Endothelial cell of umbilical vein (primary cell): ENCODE measurements around the gene RGP1. TPM values are rescaled to one million over a fixed set of nuclear protein-coding genes. Genes with fewer than 3 reads are reported as not detected.

Source experiments
- BruUV-seq: library from RNA; stranded (reverse); fragments of 400-500 nt; replicated peaks from 2 replicates; lab custom pipeline; 2021; lab: Mats Ljungman, UMichigan
- CTCF ChIA-PET: fragments of 300-600, 350-600 bp; sonication (Branson Sonifier 250); formaldehyde crosslinking; loops from one replicate; lab custom pipeline; 2021; ENCODE audit warnings: antibody characterized with exemption, inconsistent platforms; lab: Charles Lee
- POLR2A ChIA-PET: fragments of 300-600, 350-600 bp; sonication (Branson Sonifier 250); formaldehyde crosslinking; loops from one replicate; lab custom pipeline; 2021; ENCODE audit warnings: antibody characterized with exemption, inconsistent platforms; lab: Charles Lee
- DNase-seq: peaks from one replicate; pipeline ENCODE4 v3.0.0-alpha.2; 2011; ENCODE audit warnings: low read depth, low spot score
- FAIRE-seq: peaks from 2 replicates; lab custom pipeline; 2011; peaks lifted over from hg19 to GRCh38; lab: Jason Lieb, UNC
- H2AFZ ChIP-seq: 2 replicates; pipeline ENCODE4 v1.6.0; 2012; ENCODE audit warnings: low read depth, low read length, control low read depth, inconsistent platforms
- H3K27ac ChIP-seq: 2 replicates; pipeline ENCODE4 v1.5.1; 2011; ENCODE audit warnings: low read depth, mild to moderate bottlenecking, control low read depth, low read length, moderate library complexity; ENCODE audit not compliant: insufficient read depth
- H3K27me3 ChIP-seq, 2 experiments: 2 replicates each; pipeline versions ENCODE4 v1.6.0 to v1.6.1; 2011; ENCODE audit warnings: low read length in 2 of 2, mixed read lengths in 1 of 2; ENCODE audit not compliant: control insufficient read depth in 2 of 2, insufficient read depth in 2 of 2
- H3K36me3 ChIP-seq, 2 experiments: 2 replicates in 1 of 2; 3 replicates in 1 of 2; pipeline ENCODE4 v1.5.1; 2011; ENCODE audit warnings: low read length in 2 of 2, mild to moderate bottlenecking in 1 of 2, moderate library complexity in 1 of 2; ENCODE audit not compliant: control insufficient read depth in 2 of 2, insufficient read depth in 2 of 2; ENCODE audit errors: extremely low read depth in 1 of 2
- H3K4me1 ChIP-seq: 3 replicates; pipeline ENCODE4 v1.5.1; 2011; ENCODE audit warnings: mild to moderate bottlenecking, low read length; ENCODE audit not compliant: control insufficient read depth, insufficient read depth; ENCODE audit errors: extremely low read depth
- H3K4me2 ChIP-seq: 2 replicates; pipeline ENCODE4 v1.6.1; 2011; ENCODE audit warnings: low read length, control low read depth, mixed read lengths; ENCODE audit not compliant: insufficient read depth
- H3K4me3 ChIP-seq, 3 experiments: fragments of 200-600 bp in 1 of 3; sonication (generic), shearing (Covaris generic) in 1 of 3; replicated peaks in 1 of 3; 2 replicates each; pipeline ENCODE4 v1.5.1; 2011 to 2016; ENCODE audit warnings: control low read depth in 3 of 3, low read length in 3 of 3, mild to moderate bottlenecking in 2 of 3, inconsistent platforms in 1 of 3, low read depth in 1 of 3, moderate library complexity in 1 of 3; ENCODE audit not compliant: insufficient read depth in 1 of 3
- H3K79me2 ChIP-seq: 2 replicates; pipeline ENCODE4 v1.6.0; 2012; ENCODE audit warnings: low read length, inconsistent platforms; ENCODE audit not compliant: control insufficient read depth, insufficient read depth
- H3K9ac ChIP-seq: replicated peaks from 2 replicates; pipeline ENCODE3; 2011; ENCODE audit warnings: low read length, control low read depth; ENCODE audit not compliant: insufficient read depth; ENCODE audit errors: extremely low read depth
- H3K9me1 ChIP-seq: replicated peaks from 3 replicates; pipeline ENCODE4 v1.6.0; 2011; ENCODE audit warnings: mild to moderate bottlenecking, low read length; ENCODE audit not compliant: control insufficient read depth, insufficient read depth; ENCODE audit errors: extremely low read depth
- H3K9me3 ChIP-seq: replicated peaks from 2 replicates; pipeline ENCODE4 v1.5.1; 2012; ENCODE audit warnings: low read length, inconsistent platforms; ENCODE audit not compliant: control insufficient read depth, insufficient read depth
- H4K20me1 ChIP-seq: replicated peaks from 2 replicates; pipeline ENCODE3; 2011; ENCODE audit warnings: mild to moderate bottlenecking, low read length; ENCODE audit not compliant: control insufficient read depth, insufficient read depth; ENCODE audit errors: extremely low read depth
- EZH2 ChIP-seq: IDR thresholded peaks from 2 replicates; pipeline ENCODE4 v1.6.1; 2012; ENCODE audit warnings: borderline replicate concordance, low read depth, mild to moderate bottlenecking, moderate library complexity, low read length, inconsistent platforms; ENCODE audit not compliant: severe bottlenecking
- FOS ChIP-seq: IDR thresholded peaks from 2 replicates; pipeline ENCODE4 v1.6.1; 2011; ENCODE audit warnings: mild to moderate bottlenecking, low read length, moderate library complexity, borderline replicate concordance; ENCODE audit not compliant: insufficient read depth
- GATA2 ChIP-seq: IDR thresholded peaks from 2 replicates; pipeline ENCODE4 v1.7.0; 2011; ENCODE audit warnings: low read depth, mild to moderate bottlenecking, moderate library complexity, mixed read lengths, low read length; ENCODE audit not compliant: insufficient read length, insufficient read depth
- JUN ChIP-seq: IDR thresholded peaks from 2 replicates; pipeline ENCODE4 v1.6.1; 2011; ENCODE audit warnings: borderline replicate concordance, low read depth; ENCODE audit not compliant: insufficient read length, insufficient read depth
- MAX ChIP-seq: IDR thresholded peaks from 2 replicates; pipeline ENCODE4 v1.6.1; 2011; ENCODE audit not compliant: insufficient read depth, insufficient read length
- MYC ChIP-seq: IDR thresholded peaks from one replicate; pipeline ENCODE4 v1.6.1; 2011; ENCODE audit warnings: mild to moderate bottlenecking, low read depth, low read length
- POLR2A ChIP-seq: IDR thresholded peaks from 2 replicates; pipeline ENCODE4 v1.6.1; 2012; ENCODE audit warnings: low read depth, mild to moderate bottlenecking, control low read depth, low read length
- POLR2AphosphoS5 ChIP-seq: IDR thresholded peaks from 2 replicates; pipeline ENCODE4 v1.6.1; 2012; ENCODE audit warnings: low read depth, mild to moderate bottlenecking, control low read depth, low read length, moderate library complexity; ENCODE audit not compliant: insufficient read depth
- dilution Hi-C: fragments of 300-500 bp; cut with MboI; formaldehyde crosslinking; loops from one replicate; pipeline ENCODE4 v1.15.0; 2019; ENCODE audit warnings: low sequenced_read_pairs; ENCODE audit not compliant: extremely low pct_ligation_motif_present
- intact Hi-C: fragments of 100-400 bp; cut with micrococcal nuclease; formaldehyde crosslinking; loops from one replicate; pipeline ENCODE4 v1.10.0; 2022
- polyA plus RNA-seq, 4 experiments: library from polyadenylated mRNA; depleted of rRNA in 3 of 4; stranded (reverse) in 3 of 4; unstranded in 1 of 4; fragments of >200 nt; gene quantifications; 2 replicates each; pipeline versions ENCODE4 v1.2.1 to v1.2.3, GENCODE V29; 2011 to 2012; ENCODE audit warnings: missing spikeins in 1 of 4
- total RNA-seq: library from RNA; stranded (reverse); gene quantifications from 2 replicates; pipeline ENCODE4 v1.2.3, GENCODE V29; 2021
- TF ChIP-seq, protein P1 (sequence below), 2 donors: IDR thresholded peaks; 1 replicate in 1 of 2; 2 replicates in 1 of 2; pipeline ENCODE4 v1.5.1; 2011; ENCODE audit warnings: low read length in 2 of 2, mild to moderate bottlenecking in 2 of 2, moderate library complexity in 2 of 2, control low read depth in 1 of 2, inconsistent platforms in 1 of 2, low read depth in 1 of 2; ENCODE audit not compliant: insufficient read depth in 1 of 2; ENCODE audit errors: extremely low read depth in 1 of 2

Gene RGP1
- total and polyA plus RNA-seq, 2 donors (not counting 3 experiments of a cell fraction or from before 2014, with no cell fraction given): 15.0 to 29.0 TPM

DNA sequence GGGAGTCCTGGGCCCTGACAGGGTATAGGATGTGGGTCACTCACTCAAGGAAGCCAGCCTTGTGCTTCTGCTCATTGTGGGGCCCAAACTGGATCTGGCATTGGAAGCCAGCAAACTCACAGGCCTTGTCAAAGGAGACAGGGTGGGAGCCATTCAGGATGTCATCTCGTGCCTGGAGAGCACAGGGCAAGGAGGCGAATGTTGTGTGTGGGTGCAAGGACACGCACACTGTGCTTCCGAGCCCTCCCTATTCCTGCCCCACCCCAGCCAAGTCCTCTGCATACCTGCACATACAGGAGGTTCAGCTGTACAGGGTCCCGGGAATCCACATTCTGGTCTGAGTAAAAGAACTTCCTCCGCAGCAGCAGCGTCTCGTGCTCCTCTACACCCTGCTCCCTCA is 25.2 kb upstream of the RGP1 start:
- no peak overlapping the region for H2AFZ ChIP-seq

DNA sequence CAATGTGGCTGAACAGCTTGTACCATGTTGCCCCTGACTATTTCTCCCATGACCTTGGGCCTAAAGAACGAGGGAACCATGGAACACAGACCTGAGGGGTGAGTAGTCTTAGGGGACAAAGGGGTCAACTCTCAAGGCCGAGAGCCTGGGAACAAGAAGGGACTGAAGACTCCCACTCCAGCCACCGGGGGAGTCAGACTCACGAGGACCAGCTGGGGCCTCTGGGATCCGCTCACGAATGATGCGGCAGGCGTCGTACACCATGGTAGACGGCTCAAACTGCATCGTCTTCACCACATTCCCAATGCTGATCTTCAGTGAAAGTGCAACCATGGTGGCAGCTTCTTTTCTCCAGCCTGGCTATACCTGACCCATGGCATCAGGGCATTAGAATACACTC is 23.7 kb upstream of the RGP1 start:
- no peak for TF ChIP-seq MYC
- no peak for TF ChIP-seq JUN
- TF ChIP-seq GATA2: no peak
- TF ChIP-seq POLR2AphosphoS5: no peak
- TF ChIP-seq FOS: no peak
- no peak for TF ChIP-seq EZH2
- TF ChIP-seq, protein P1, sequence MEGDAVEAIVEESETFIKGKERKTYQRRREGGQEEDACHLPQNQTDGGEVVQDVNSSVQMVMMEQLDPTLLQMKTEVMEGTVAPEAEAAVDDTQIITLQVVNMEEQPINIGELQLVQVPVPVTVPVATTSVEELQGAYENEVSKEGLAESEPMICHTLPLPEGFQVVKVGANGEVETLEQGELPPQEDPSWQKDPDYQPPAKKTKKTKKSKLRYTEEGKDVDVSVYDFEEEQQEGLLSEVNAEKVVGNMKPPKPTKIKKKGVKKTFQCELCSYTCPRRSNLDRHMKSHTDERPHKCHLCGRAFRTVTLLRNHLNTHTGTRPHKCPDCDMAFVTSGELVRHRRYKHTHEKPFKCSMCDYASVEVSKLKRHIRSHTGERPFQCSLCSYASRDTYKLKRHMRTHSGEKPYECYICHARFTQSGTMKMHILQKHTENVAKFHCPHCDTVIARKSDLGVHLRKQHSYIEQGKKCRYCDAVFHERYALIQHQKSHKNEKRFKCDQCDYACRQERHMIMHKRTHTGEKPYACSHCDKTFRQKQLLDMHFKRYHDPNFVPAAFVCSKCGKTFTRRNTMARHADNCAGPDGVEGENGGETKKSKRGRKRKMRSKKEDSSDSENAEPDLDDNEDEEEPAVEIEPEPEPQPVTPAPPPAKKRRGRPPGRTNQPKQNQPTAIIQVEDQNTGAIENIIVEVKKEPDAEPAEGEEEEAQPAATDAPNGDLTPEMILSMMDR (IDR thresholded peaks at IDR 0.05; ENCODE audit: extremely low read depth in 1 of 2, insufficient read depth in 1 of 2, low read depth in 1 of 2, low read length in 2 of 2): no peak
- TF ChIP-seq MAX: no peak
- TF ChIP-seq POLR2A: no peak
- intact Hi-C loops (loop anchor here (5.0 kb wide), 1 partner anchor 157 kb away; no protein-coding TSS in a partner anchor), dilution Hi-C loops (no loop called here)
- H3K36me3 ChIP-seq: peaks cover 34 to 44% of the 10 kb centered on the region in 2 experiments
- H3K4me2 ChIP-seq: no peak overlapping the region
- ChIA-PET POLR2A (no interaction called here), CTCF (no interaction called here)
- FAIRE-seq (no peak), DNase-seq (no peak)
- H3K4me3 ChIP-seq: no peak overlapping the region
- no peaks in the 10 kb centered on the region for H3K9me3 ChIP-seq
- H3K9ac ChIP-seq: no peak overlapping the region
- H3K27ac ChIP-seq: no peak overlapping the region
- no peaks in the 10 kb centered on the region for H3K27me3 ChIP-seq
- H3K4me1 ChIP-seq: peaks cover 40% of the 10 kb centered on the region
- no peak overlapping the region for H2AFZ ChIP-seq
- no peaks in the 10 kb centered on the region for H4K20me1 ChIP-seq
- peaks cover 68% of the 10 kb centered on the region for H3K79me2 ChIP-seq
- H3K9me1 ChIP-seq: no peaks in the 10 kb centered on the region
- no TSS peak for BruUV-seq

More for the DNA sequence above, 25.2 kb upstream of the RGP1 start:
- TF ChIP-seq POLR2A: peak; percentile 33
- no peak for TF ChIP-seq JUN
- TF ChIP-seq GATA2: no peak
- POLR2A ChIA-PET: no interaction called here
- Histone ChIP-seq H3K4me1 (peaks cover 25% of the 10 kb centered on the region), H3K9me3 (no peaks in the 10 kb centered on the region), H3K27me3 (no peaks in the 10 kb centered on the region), H4K20me1 (no peaks in the 10 kb centered on the region), H3K9me1 (no peaks in the 10 kb centered on the region), H3K27ac (no peak overlapping the region), H3K4me2 (no peak overlapping the region), H3K36me3 (peaks cover 43 to 58% of the 10 kb centered on the region in 2 experiments), H3K79me2 (peaks cover 53% of the 10 kb centered on the region), H3K9ac (no peak overlapping the region), H3K4me3 (no peak overlapping the region)
- dilution Hi-C loops (no loop called here), intact Hi-C loops (no loop called here)
- DNase-seq (no peak), FAIRE-seq (no peak)
- no TSS peak for BruUV-seq
- CTCF ChIA-PET: interaction anchor here (0.6 to 1.4 kb wide), 2 partner anchors 10 to 27 kb away, joined by 3 to 4 read pairs; no protein-coding TSS in a partner anchor
